ENCODE results near the gene RNF149. TPM values are rescaled to one million over a fixed set of nuclear protein-coding genes. Genes with fewer than 3 reads are reported as not detected.
A peak's percentile ranks its signal among the peaks of the same experiment; 100 is the strongest.

The RNF149 gene
- total and polyA plus RNA-seq, 2 donors (not counting 3 experiments of a cell fraction or from before 2014, with no cell fraction given) = 31.3 to 66.6 TPM

DNA sequence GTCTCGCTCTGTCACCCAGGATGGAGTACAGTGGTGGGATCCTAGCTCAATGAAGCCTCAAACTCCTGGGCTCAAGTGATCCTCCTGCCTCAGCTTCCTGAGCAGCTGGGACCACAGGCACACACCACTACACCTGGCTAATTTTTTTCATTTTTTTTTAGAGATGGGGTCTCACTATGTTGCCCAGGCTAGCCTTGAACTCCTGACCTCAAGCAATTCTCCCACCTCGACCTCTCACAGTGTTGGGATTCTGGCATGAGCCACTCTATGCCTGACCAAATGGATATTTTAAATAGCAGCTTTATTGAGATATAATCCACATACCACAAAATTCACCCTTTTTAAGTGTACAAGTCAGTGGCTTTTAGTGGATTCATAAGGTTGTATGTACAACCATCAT is 11.1 kb downstream of the RNF149 start:
- no peak overlapping the region for H2AFZ ChIP-seq (ENCODE audit: low read depth, low read length)
- H4K20me1 ChIP-seq (replicated peaks; ENCODE audit: control insufficient read depth, extremely low read depth, insufficient read depth, low read length) = peaks cover 11% of the 10 kb centered on the region
- H3K9ac ChIP-seq (replicated peaks; ENCODE audit: extremely low read depth, insufficient read depth, low read length) = no peak overlapping the region
- dilution Hi-C loops (cut with MboI; ENCODE audit: extremely low pct_ligation_motif_present, low sequenced_read_pairs) = no loop called here
- FAIRE-seq (no peak), DNase-seq (ENCODE audit: low read depth, low spot score) (no peak)
- H3K36me3 ChIP-seq (ENCODE audit: control insufficient read depth in 2 of 2, extremely low read depth in 1 of 2, insufficient read depth in 2 of 2, low read length in 2 of 2) = peaks cover 0 to 3% of the 10 kb centered on the region in 2 experiments
- H3K4me1 ChIP-seq (ENCODE audit: control insufficient read depth, extremely low read depth, insufficient read depth, low read length) = peaks cover 37% of the 10 kb centered on the region
- peak overlapping the region; percentile 50 for H3K27ac ChIP-seq (ENCODE audit: insufficient read depth, low read depth, low read length)
- H3K79me2 ChIP-seq (ENCODE audit: control insufficient read depth, insufficient read depth, low read length) = peaks cover 97% of the 10 kb centered on the region
- H3K4me3 ChIP-seq (replicated peaks in 1 of 3; ENCODE audit: insufficient read depth in 1 of 3, low read depth in 1 of 3, low read length in 3 of 3) = no peak overlapping the region
- BruUV-seq (replicated peaks) = no TSS peak
- TF ChIP-seq FOS (IDR thresholded peaks at IDR 0.05; ENCODE audit: borderline replicate concordance, insufficient read depth, low read length) = no peak
- no peak for TF ChIP-seq MYC (IDR thresholded peaks at IDR 0.05; ENCODE audit: low read depth, low read length)
- TF ChIP-seq, protein P1, sequence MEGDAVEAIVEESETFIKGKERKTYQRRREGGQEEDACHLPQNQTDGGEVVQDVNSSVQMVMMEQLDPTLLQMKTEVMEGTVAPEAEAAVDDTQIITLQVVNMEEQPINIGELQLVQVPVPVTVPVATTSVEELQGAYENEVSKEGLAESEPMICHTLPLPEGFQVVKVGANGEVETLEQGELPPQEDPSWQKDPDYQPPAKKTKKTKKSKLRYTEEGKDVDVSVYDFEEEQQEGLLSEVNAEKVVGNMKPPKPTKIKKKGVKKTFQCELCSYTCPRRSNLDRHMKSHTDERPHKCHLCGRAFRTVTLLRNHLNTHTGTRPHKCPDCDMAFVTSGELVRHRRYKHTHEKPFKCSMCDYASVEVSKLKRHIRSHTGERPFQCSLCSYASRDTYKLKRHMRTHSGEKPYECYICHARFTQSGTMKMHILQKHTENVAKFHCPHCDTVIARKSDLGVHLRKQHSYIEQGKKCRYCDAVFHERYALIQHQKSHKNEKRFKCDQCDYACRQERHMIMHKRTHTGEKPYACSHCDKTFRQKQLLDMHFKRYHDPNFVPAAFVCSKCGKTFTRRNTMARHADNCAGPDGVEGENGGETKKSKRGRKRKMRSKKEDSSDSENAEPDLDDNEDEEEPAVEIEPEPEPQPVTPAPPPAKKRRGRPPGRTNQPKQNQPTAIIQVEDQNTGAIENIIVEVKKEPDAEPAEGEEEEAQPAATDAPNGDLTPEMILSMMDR (IDR thresholded peaks at IDR 0.05; ENCODE audit: extremely low read depth in 1 of 2, insufficient read depth in 1 of 2, low read depth in 1 of 2, low read length in 2 of 2) = no peak
- no peak for TF ChIP-seq JUN (IDR thresholded peaks at IDR 0.05; ENCODE audit: borderline replicate concordance, insufficient read depth, insufficient read length, low read depth)
- TF ChIP-seq, protein P2, sequence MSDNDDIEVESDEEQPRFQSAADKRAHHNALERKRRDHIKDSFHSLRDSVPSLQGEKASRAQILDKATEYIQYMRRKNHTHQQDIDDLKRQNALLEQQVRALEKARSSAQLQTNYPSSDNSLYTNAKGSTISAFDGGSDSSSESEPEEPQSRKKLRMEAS (IDR thresholded peaks at IDR 0.05; ENCODE audit: insufficient read depth, insufficient read length) = no peak
- no peaks in the 10 kb centered on the region for H3K27me3 ChIP-seq (ENCODE audit: control insufficient read depth in 2 of 2, insufficient read depth in 2 of 2, low read length in 2 of 2)
- ChIA-PET POLR2A (no interaction called here), CTCF (interaction anchor here (0.8 to 3.0 kb wide), 2 partner anchors 11 to 45 kb away, joined by 4 to 12 read pairs; partner anchors contain the start of gene RNF149)
- peak overlapping the region; percentile 25 for H3K4me2 ChIP-seq (ENCODE audit: insufficient read depth, low read length)
- H3K9me1 ChIP-seq (replicated peaks; ENCODE audit: control insufficient read depth, extremely low read depth, insufficient read depth, low read length) = no peaks in the 10 kb centered on the region
- intact Hi-C loops (cut with micrococcal nuclease) = loop anchor here (1.0 kb wide), 1 partner anchor 8 kb away; no protein-coding TSS in a partner anchor
- no peaks in the 10 kb centered on the region for H3K9me3 ChIP-seq (replicated peaks; ENCODE audit: control insufficient read depth, insufficient read depth, low read length)

- ChIA-PET POLR2A (no interaction called here), CTCF (interaction anchor here (0.9 to 1.1 kb wide), 3 partner anchors 13 to 54 kb away, joined by 3 to 5 read pairs (median 3); no protein-coding TSS in a partner anchor)
- Histone ChIP-seq H3K27me3 (ENCODE audit: control insufficient read depth in 2 of 2, insufficient read depth in 2 of 2, low read length in 2 of 2) (no peaks in the 10 kb centered on the region), H3K27ac (ENCODE audit: insufficient read depth, low read depth, low read length) (peak overlapping the region; percentile 83), H3K9ac (replicated peaks; ENCODE audit: extremely low read depth, insufficient read depth, low read length) (no peak overlapping the region), H3K4me3 (replicated peaks in 1 of 3; ENCODE audit: insufficient read depth in 1 of 3, low read depth in 1 of 3, low read length in 3 of 3) (no peak overlapping the region), H3K9me1 (replicated peaks; ENCODE audit: control insufficient read depth, extremely low read depth, insufficient read depth, low read length) (no peaks in the 10 kb centered on the region), H4K20me1 (replicated peaks; ENCODE audit: control insufficient read depth, extremely low read depth, insufficient read depth, low read length) (peaks cover 8% of the 10 kb centered on the region), H3K79me2 (ENCODE audit: control insufficient read depth, insufficient read depth, low read length) (peaks cover 96% of the 10 kb centered on the region), H2AFZ (ENCODE audit: low read depth, low read length) (no peak overlapping the region), H3K4me1 (ENCODE audit: control insufficient read depth, extremely low read depth, insufficient read depth, low read length) (peaks cover 37% of the 10 kb centered on the region), H3K4me2 (ENCODE audit: insufficient read depth, low read length) (peak overlapping the region; percentile 52), H3K36me3 (ENCODE audit: control insufficient read depth in 2 of 2, extremely low read depth in 1 of 2, insufficient read depth in 2 of 2, low read length in 2 of 2) (peaks cover 0 to 3% of the 10 kb centered on the region in 2 experiments), H3K9me3 (replicated peaks; ENCODE audit: control insufficient read depth, insufficient read depth, low read length) (no peaks in the 10 kb centered on the region)
- intact Hi-C loops (cut with micrococcal nuclease) = no loop called here
- no TSS peak for BruUV-seq (replicated peaks)
- no peak for TF ChIP-seq EZH2 (IDR thresholded peaks at IDR 0.05; ENCODE audit: borderline replicate concordance, low read depth, low read length, severe bottlenecking)
- no peak for FAIRE-seq
- no peak for DNase-seq (ENCODE audit: low read depth, low spot score)
- dilution Hi-C loops (cut with MboI; ENCODE audit: extremely low pct_ligation_motif_present, low sequenced_read_pairs) = no loop called here
Measured at GRCh38 chr2:101296371-101296770, 12.1 kb downstream of the RNF149 start.

Data from endothelial cell of umbilical vein (primary cell).